Hematopoietic multipotent progenitor cell treated with erythropoietin and hydrocortisone succinate and interleukin-3 and kit ligand, for 8 days (in vitro differentiated cells): ENCODE results near the gene NFIX.

ENCODE experiments used
- DNase-seq: peaks from one replicate; pipeline ENCODE4 v3.0.0-alpha.2; 2015

NFIX gene

GRCh38 chr19:13023656-13024055 is 28.4 kb downstream of the NFIX start:
- DNase-seq = no peak

- no peak for DNase-seq
Measured at GRCh38 chr19:13024126-13024950, 29.1 kb downstream of the NFIX start.

GRCh38 chr19:13024951-13025697 is 29.8 kb downstream of the NFIX start:
- DNase-seq = no peak

DNA sequence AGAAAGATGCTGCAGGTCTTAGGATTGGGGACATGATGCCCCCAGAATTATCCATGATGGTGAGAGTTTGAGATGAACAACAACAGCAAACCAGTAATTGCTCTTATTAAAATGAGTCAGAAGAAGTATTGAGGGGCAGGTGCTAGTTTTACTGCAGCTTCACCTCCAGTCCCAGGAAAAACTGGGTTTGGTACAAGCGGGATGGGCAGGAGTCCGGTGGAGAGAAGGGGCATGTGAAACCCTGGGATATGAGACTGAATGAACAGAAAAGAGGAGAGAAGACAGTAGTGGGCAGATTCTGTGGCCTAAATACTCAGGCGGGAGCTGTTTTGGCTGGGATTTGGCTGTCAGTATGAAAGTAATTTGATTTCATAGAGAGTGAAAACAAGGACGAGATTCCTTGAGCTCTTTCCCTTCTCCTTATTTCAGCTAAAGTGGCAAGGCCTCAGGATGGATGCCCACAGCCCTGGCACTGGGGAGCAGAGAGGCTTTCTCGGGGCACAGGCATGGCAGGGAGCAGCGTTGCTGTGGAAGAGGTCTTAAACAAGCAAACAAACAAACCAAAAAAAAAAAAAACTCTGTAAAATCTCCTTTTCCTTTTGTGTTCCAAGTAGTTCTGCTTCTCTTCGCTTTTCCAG is 30.7 kb downstream of the NFIX start:
- DNase-seq = no peak

DNA sequence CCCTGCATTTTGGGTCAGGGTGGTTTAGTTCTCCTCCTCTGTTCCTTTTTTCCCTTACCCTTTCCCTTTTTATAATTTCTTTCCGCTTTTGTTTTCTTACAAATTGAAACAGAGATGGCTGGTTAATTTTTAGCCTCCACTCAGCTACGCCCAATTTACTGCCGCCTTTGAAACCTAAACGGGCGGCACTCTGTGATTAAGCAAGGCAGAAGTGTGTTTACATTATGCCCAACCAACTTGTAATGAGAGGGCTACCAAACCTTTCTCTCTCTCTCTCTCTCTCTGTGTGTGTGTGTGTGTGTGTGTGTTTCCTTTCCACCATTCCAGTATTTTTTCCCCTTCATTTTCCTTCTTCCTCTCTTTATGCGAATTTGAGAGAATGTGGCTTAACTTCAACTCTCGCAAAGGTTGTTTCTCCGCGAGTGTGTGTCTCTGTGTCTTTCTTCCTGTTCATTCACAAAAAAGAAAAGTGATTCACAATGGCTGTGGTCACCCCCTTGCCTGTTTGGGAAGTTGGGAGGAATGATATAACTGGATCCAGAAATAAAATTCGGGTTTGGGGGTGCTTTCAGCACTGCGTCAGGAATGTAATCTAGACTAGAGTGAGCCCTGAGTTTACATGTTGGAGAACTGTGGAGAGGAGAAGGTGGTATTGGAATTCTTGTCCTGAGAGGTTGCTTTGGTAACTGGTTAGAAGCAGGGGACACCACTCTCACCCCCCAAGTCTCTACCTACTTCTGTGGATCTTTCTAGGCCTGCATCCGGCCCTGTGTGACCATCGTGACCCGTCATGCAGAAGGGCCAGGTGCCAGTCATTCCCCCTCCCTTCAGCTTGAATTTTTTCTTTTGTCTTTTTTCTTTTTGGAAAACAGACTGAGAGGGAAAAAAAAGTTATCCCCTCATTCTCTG is 31.4 kb downstream of the NFIX start:
- DNase-seq = no peak

DNA sequence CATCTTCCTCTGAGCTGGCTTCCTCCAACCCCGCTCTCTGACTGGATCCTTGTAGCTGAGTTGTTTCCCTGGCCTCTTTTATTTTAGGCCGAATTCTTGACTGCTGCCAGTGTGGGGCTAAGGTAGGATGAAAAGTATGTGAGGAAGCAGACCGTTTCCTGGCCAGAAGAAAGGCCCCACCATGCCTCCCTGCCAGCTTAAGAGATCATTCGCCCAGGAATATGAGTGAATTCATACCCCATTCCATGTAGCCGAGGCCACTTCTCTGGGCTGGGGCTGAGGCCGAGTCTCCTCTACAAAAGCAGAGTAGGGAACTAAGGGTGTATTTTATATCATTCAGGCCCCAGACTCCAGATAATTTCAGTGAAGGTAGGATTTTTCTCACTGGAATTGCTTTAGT is 32.3 kb downstream of the NFIX start:
- no peak for DNase-seq

DNA sequence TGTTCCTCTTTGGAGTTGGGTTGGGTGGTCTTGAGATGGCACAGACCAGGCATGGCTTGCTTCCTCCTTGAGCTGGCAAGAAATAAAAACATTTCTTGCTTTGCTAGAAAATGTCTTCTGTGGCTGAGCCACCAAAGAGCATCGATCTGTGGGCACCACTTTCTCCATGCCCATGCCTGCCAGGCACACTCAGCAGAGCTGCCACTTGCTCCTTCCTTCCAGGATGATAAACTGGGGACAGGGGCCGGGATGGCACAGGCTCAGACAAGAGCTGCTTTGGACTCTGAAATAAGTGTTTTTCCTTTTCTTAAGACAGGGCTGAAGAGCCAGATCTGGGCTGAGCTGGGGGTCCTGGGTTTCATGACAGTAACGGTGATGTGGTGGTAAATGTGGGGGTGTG is 32.8 kb downstream of the NFIX start:
- no peak for DNase-seq

- DNase-seq = no peak
Measured at GRCh38 chr19:13029301-13029880, 34.1 kb downstream of the NFIX start.

DNA sequence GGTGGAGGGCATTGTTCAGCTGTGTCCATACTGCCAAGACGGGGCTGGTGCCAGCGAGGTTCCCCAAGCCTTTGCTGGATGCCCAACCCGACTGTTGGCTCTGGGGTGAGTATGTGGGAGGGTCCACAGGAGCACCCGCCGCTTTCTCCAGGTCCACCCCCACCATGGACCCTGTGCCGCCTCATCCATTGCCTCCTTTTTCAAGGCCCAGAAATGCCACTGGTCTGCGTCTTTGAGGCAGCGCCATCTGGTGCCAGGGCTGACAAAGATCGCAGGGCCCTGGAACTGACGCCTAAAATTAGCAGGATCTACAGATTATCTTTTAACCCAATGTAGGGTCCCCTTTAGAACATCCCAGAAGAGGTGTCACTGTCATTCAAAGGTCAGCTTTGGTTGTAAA is 34.6 kb downstream of the NFIX start:
- DNase-seq = peak; percentile 53

DNA sequence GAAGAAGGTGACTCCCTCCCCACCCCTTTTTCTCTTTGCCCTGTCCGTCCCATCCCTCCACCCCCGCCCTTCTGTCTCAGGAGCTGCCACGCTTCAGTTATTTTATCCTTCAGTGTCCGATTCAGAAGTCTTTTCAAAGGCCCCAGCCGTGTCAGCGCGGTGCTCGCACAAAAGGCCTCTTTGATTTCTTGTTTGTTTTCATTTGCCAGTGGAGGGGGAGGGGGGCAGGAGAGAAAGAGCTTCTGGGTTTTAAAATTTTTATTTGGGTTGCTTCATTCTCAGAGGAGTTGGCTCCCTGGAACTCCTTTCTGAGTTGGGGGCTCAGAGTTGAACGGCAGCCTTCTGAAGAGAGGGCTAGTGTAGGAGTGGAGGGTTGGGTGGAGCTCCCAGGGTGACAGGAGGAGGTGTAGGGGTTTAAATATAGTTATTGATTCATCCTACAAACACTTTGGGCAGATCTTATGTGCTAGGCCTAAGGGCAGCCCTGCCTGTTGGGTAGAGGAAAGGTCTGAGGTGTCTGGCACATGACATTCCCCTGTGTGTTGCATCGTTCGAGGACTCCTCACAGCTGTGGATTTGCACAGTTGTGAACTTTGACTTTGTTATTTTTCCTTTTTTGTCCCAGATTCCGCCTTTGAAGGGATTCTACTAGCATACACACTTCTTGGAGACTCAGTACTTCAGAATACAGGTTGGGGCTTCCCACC is 36.8 kb downstream of the NFIX start:
- DNase-seq = no peak

DNA sequence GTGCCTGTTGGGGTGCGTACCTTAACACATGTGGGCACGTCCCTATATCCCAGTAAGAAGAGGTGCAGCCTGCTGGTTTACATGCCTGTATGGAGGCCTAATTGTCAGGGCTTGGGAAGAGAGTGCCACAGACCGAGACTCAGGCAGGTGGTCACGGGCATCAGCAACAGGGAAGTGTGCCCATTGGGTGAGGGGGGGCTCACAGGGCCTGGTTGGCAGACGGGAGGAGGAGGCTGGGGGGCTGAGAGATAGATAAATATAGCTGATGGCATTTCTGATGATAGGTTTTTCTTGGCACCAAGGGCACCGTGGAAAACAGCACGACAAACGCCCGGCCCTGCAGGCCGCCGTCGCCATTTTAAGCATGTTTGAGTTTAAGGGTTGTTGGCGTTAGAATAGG is 37.6 kb downstream of the NFIX start:
- no peak for DNase-seq

- peak; percentile 74 for DNase-seq
Measured at GRCh38 chr19:13033244-13033643, 38.0 kb downstream of the NFIX start.

GRCh38 chr19:13033819-13034611 is 38.7 kb downstream of the NFIX start:
- peak; percentile 79 for DNase-seq

- DNase-seq = no peak
Measured at GRCh38 chr19:13034636-13035035, 39.4 kb downstream of the NFIX start.

DNA sequence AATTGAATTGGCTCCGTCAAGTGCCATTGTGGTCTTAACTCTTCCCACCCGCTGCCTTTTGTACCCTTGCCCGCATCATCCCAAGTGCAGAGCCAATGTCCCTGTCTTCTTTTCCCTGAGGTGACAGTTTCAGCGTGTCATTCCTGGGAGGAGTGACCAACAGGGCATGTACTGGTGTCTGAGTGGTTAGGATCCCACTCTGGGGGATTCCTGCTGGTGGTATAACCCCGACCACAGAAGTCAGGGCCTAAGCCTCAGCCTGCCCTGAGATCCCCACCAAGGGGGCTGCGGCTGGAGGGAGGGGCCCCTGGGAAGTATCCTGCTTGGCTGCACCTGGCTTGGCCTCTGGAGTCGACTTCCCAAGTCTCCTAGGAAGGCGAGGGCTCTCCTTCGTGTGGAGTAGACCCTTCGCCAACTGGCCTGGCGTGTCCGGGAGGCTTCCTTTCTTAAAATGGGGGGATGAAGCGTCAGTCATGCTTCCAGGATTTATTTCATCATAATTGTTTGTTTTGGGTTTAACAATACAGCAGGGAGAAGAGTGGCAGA is 40.6 kb downstream of the NFIX start:
- DNase-seq = no peak

DNA sequence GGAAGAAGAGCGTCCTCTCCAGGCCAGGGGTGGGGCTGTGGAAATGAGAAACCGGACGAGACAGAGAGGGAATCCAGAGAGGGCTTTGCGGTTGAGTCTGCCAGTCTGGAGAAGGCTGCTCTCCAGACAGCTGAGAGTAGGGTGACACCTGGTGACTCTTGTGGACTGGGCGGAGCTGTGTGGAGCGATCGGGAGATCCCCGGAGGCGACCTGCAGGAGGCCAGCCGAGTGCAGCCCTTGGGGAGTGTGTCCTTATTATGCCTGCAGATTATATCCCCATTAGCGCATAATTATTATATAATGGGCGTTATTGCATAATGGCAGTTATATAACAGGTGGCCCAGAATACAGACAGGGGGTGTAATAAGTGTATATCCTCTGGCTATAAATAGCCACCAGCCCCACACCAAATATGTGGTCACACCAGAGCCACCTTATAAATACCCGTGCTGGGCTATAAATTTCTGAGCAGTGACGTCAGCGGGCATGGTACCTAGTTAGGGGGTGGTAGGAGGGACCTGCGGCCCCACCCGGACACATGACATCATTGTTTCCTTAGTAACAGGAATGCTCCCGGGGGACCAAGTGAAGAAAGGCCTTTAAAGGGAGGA is 41.2 kb downstream of the NFIX start:
- no peak for DNase-seq

DNA sequence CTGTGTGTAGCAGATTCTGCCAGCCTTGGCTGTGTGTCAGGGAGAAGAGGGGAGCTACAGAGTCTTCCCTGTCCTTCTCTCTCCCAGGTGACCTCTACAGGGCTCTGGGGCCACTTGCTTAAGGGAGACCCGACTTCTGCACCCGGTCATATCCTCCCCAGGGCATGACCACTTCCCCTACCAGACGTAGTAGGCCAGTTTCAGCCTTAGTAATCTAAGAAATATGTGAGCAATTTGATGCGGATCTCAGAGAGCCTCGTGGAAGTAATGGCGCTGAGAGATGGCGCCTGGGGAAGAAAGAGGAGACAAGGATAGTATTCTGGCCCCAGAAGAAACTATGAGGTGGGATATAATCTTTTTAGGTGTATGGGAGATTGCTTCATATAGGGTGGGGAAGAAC is 41.9 kb downstream of the NFIX start:
- no peak for DNase-seq

DNA sequence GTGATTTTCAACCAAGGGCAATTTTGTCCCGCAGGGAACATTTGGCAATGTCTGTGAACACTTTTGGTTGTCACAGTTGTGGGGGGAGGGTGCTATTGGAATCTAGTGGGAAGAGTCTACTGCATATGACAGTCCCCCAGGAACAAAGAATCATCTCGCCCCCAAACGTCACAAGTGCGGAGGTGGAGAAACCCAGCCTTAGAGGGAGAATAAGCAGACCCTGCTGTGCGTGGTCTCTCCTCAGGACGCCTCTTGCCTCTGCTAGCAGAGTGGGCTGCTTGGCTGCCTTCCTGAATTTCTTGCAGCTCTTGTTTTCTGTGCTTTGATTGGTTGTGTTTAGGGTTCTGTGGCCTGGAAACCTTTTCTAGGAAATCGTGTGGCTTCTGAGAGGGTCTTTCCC is 42.5 kb downstream of the NFIX start:
- no peak for DNase-seq

DNA sequence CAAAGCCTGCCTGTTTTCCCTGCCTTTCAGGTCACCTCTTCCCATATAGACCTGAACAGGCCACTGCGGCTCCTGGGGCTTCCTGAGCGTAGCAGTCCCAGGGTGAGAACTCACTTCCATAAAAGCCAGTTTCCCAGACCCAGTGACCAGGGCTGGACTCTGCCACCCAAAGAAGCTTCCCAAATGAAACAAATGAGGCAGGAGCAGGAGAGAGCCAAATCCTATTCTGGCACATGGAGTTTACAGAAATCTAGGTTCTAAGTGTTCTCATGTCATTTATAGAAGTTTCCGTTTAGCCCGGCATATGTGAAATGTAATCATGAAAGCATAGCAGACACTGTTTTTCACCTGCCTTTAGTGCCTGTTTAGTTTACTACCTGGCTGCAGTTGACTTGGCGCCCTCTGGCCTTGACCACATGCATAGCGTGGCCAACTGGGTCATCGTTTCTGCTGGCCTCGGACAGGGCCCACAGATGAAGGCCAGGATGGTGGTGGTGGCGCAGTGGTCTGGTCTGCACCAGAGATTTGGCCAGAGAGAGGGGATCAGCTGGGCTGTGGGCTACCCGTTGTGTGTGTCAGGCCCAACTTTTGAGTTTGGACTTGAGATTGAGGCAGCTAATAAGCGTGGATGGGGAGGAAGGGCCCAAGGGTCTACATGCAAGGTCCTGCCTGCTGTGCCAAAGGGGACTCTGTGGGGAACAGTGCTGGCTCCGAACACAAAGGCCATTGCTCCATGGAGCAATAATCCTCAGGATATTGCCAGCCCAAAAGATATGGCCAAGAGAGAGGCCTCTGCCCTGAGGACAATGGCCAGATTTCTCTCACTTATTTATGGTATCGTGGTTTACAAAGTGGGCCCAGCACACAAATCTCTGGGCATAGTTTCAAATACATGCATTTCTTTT is 43.3 kb downstream of the NFIX start:
- no peak for DNase-seq
